ENCODE results near the gene MAML3. TPM values are rescaled to one million over a fixed set of nuclear protein-coding genes. Genes with fewer than 3 reads are reported as not detected.
A peak's percentile ranks its signal among the peaks of the same experiment; 100 is the strongest.

MAML3 gene
- total RNA-seq, 1 donor from 2014 or later = 4.0 TPM

DNA sequence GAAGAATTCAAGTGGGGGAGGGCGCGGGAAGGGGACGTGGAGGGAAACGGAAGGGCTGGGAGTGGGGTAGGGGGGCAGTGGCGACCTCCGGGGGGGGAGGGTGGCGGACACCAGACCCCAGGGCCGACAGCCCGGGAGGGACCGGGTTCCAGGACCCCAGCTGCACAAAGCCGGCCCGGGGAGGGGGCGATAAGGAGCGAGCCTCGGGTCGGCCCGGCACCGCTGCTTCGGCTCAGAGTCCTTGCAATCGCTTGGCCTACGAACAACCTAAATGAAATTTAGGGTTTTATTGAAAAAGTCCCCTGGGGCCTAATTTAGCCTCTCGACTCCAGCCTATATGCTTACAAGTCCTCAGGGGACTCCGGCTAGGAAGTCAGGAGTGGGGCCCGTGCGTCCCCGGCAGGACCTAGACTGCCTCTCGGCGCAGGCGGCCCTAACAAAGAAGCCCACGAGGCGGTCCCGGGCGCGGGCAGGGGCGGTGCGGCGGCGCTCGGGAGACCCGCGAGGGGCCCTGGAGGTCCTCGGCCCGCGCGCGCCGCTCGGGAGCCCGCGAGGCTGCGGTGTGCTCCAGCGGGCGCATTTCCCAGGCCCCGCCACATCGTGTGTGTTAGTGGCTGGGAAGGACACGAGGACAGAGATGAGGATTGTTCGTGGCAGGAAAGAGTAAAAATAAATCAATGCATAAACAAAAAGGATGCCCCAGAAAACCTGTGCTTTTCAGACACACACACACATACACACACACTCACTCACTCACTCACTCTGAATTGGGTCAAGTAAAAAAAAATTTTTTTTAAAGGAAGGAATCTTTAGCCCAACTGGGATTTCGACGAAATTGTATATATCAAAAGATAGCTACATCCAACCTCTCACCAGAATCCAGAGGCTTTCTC lies 418.4 kb downstream of the MAML3 start:
- DNase-seq (ENCODE audit: low read depth in 2 of 2) = peak; percentile 29 to 49

DNA sequence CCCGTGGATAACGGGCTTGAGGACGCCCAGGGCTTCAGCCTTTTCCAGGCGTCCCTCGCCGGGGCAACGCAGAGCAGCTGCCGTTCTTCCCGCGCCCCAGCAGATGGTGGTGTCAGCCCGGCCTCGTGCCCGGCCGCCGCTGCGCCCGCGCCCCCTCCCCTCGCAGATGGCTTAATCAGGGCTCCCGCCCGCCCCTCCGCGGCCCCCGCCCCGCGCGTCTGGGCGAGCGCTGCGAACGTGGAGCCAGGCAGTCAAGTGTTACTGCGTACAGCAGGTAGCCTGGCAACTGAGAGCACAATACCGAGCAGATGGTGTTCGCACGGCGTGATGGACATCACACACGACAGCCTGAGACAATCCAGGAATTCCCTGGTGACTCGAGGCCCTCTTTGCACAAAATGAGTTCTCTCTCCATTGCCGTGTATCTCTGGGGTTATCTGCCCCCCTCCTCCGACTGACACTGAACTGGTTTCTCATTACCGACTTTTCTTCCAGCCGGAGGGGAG lies 419.1 kb downstream of the MAML3 start:
- peak; percentile 95 for DNase-seq (ENCODE audit: low read depth in 2 of 2)

DNA sequence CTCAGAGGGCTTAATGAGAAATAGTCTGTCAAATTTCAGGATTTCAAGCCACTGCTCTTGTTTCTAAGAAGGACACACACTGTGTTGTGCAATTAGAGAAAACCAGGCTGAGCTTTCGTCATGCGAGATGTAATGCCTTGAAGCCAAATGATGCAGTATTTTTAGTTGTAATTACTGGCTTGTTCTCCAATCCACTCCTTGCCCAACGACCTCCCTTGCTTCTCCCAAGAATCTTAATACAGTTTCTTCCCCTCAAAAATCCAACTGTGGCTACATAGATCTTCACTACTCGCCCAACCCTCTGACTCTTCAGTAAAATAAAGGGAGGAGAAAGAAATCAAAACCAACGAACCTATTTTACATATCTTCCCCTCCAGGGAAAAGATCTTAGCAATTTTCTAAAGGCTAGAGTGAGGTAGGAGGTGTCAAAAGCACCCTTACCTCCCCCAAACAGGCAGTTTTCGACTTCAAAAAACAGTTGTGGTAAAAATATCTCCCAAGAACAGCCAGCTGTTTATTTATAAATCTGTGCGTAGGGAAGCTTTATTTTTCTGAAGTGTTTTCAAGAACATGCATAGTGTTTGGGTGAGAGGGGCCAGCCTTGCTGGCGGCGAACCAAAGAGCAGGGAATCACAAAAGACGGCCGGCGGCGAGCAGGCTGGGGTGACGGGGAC lies 419.6 kb downstream of the MAML3 start:
- no peak for DNase-seq (ENCODE audit: low read depth in 2 of 2)

DNA sequence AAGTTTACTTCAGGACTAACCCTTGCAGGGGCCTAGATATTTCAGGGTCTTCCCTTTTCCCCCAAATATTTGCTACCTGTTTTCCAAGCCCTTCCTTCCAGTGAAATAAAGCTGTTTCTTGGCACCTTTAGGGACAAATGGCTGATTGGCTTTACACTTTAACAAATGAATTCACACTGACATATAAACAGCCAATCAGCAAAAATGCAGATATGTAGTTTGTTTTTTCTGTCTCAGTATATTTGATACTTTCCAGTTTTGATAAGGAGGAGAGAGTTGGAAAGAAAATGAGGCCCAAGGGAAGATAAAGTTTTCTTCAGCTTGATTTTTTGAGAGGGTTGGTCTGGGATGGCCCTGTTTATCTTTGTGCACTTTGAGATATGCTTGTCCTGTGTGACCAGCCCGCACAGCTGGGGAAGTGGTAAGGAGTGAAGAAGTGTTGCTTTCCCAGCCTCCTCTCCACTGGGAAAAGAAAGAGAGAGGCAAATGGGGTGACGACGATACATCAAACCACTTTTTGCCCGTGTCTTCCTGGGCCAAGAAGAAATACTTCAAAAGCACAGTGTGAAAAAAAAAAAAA lies 420.9 kb downstream of the MAML3 start:
- DNase-seq (ENCODE audit: low read depth in 2 of 2) = no peak

DNA sequence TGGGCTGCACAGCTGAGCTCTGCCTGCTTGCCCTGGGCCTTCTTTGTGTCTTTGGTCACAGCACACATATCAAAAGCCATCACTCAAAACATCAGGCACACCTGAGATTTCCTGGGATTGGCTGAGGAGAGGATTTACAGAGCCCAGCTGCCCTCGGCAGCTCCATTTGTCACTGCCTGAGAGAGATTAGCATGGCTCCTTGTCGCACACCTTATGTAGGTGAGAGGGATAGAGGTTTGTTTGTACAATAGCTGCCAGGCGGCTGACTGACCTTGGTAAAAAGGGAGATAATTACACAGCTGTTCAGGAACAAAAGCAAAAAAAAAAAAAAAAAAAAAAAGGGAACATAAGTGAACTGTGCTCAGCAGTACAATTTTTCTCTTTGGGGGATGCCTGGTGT lies 425.1 kb downstream of the MAML3 start:
- no peak for DNase-seq (ENCODE audit: low read depth in 2 of 2)

DNA sequence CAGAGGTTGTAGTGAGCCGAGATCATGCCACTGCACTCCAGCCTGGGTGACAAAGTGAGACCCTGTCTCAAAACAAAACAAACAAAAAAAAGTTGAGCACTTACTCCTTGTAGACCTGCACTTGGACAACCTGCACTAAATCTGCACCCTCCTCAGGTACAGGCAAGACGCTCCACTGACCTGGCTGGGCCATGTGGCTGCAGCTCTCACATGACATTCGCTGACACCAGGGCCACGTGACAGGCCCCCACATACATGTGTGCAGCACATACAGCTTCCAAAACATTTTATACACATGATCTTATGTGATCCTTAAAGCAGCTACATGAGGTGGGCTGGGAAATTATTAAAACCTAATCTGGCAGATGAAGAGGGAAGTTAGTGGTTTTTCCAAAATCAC lies 425.8 kb downstream of the MAML3 start:
- no peak for DNase-seq (ENCODE audit: low read depth in 2 of 2)

DNA sequence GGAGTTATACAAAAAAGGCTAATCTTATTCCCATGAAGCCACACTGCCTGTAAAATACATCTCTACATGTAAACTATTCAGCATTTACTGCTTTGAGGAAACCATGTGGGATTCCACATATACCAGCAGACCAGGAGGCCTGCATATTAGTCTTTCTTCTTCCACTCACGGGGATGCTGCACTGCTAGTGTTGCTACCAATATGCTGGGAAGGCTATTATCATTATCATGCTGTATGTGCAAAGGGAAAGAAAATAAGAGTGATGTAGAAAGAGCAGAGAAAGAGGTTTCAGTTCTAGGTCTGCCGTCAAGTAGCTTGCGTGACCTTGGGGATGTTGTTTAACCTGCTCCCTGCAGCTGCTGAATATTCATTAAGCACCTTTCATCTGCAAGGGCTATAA lies 427.4 kb downstream of the MAML3 start:
- no peak for DNase-seq (ENCODE audit: low read depth in 2 of 2)

DNA sequence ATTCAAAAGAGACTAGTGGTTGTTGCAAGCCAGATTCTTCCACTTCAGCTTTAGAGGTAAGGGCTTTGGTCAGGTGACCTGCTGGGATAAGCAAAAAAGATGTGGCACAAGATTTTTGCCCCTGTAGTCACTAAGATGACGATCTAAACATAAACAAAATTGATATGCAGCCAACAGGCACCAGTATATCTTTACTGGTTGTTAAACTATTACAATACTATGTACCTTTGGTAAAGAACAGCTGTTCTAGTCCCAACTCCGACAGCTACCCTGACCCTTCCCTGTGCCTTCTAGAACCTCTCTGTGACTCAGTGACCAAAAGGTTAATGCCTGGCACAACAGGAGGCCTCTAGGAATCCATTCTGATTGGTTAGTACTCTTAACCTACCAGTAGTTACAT lies 428.7 kb downstream of the MAML3 start:
- DNase-seq (ENCODE audit: low read depth in 2 of 2) = no peak

DNA sequence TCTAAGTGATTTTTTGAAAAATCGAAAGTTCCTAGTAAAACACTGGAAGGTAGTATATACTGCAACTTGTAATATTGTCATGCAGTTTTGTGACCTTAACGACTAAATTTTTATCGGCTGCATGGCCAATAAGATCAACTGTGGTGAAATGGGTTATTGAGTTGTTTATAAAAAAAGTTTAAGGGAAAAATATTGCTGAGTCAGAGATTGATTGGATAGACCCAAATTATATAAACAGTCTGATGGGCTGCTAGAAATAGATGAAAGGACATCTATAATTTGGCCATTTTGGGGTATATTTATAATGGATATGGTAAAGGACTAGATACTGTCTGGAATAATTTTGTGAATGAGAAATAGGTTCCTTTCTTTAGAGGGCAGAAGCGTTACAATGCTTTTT lies 432.2 kb downstream of the MAML3 start:
- DNase-seq (ENCODE audit: low read depth in 2 of 2) = no peak

DNA sequence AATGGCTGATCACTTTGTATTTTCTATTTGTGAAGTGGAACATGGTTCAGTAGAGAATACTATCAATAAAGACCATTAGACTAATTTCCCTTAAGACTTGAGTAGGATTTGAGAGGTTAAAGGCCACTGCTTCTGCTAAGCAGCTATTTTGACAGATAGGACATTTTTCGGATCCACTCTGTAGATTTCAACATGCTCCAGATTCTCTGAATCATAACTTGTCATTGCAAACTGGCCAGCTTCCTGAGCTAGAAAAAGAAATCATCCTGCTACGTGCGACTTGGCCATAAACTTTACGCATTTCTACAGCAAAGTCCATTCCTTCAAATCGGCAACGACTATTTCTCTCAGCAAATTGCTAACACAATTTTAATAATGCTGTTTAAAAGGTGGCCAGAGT lies 433.2 kb downstream of the MAML3 start:
- no peak for DNase-seq (ENCODE audit: low read depth in 2 of 2)

DNA sequence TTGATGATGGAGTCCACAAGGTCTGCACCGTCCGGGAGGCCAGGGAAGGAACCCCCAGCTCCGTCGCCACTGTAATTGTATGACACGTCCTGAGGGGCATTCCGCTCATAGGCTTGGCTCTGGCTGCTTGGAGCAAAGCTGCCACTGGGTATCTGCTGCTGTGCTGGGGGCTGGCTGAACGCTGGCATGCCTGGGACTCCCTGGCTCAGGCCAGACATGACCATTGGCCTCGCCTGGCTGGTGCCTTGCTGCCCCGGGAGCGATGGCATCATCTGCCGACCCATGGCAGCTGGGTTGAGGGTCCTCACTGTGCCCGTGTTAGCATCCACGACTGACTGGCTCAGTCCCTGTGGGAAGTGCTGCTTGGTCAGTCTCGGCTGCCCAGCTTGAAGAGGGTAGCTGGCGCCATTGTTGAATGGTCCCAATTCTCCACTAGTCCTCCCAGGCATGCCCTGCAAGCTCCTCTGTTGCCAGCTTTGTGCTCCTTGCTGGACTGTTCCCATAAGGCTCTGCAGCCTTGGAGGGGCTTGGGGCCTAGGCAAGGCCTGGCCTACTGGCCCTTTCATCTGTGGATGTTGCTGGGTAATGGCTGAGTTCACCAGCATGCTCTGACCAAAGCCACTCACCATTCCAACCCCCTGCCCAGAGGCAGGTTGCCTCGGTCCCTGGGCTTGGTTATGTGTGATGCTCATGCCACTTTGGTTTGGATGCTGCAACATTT lies 434.4 kb downstream of the MAML3 start:
- no peak for DNase-seq (ENCODE audit: low read depth in 2 of 2)

DNA sequence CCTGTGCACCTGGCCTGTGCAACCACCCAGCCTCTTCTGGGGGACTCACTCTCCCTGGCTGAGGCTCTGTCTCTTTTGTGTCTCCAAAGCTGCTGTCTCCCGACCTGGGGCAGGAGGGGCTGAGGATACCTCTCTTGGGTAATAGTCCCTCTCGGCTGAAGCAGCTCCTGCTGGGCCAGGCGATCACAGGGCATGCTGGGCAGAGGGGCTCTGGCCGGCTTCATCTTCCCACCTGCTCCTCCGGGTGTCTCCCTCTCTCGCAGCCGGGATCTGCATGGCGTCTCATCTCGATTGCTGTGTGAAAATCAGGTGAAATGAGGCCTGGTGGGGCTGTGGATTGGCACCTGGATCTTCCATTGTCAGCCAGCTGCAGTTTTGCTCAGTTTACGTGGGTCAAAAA lies 435.2 kb downstream of the MAML3 start:
- no peak for DNase-seq (ENCODE audit: low read depth in 2 of 2)

DNA sequence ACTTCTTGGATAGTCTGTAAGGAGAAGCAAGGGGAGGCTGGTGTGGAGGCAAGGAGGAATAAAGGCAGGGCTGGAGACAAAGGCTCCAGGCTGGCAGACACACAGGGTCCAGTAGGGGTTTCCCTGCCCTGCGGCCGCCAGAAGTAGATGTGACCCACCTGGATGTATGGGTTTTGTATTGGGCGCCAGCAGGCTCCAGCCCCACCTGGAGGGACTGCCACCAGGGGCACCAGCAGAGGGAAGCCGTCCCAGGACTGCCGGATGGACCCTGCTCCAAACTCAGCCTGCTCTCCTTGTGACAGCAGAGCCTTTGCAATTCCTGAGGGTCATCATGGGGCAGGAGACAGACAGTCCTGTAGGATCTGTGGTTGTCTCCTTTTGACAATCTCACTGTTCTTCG lies 435.6 kb downstream of the MAML3 start:
- no peak for DNase-seq (ENCODE audit: low read depth in 2 of 2)

DNA sequence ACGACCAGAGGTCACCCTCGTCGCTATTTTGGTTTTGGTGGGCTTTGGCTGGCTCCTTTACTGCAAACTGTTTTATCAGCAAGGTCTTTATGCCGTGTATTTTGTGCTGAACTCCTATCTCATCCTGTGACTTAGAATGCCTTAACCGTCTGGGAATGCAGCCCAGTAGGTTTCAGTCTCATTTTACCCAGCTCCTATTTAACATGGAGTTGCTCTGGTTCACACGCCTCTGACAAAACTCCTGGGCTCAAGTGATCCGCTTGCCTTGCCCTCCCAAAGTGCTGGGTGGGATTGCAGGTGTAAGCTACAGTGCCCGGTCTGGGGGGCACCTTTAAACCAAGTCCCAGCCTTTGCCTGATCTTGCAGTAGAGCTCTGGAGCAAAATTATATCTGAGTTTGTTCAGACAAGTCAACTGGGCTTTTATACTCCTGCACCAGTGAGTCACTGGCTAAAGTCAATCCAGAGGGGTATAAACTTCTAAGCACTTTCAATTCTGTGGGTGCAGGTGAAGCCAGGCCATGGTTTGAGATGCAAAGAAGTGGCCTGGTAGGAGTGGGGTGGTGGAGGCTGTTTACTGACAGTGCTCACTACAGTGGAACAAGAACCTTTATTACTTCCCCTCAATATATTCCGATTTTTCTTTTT lies 438.1 kb downstream of the MAML3 start:
- DNase-seq (ENCODE audit: low read depth in 2 of 2) = peak in 1 of 2 donors; percentile 9

DNA sequence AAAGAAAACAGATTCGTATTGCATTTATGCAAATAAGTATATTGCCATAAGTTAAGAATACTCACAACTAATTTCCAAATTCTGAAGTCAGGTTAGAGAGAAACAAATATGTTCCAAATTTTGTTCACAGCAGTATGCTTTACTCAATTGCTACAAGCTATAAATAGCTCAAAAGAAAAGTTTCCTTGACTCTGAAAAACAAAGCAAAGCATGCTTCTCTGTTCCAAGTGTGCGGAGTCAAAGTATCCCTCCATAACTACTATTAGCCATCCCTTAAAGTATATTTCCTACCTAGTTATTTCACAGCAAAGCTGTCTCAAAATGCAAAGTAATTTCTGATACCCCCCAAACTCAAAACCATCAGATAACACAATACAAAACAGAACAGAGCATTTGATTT lies 441.1 kb downstream of the MAML3 start:
- DNase-seq (ENCODE audit: low read depth in 2 of 2) = no peak

DNA sequence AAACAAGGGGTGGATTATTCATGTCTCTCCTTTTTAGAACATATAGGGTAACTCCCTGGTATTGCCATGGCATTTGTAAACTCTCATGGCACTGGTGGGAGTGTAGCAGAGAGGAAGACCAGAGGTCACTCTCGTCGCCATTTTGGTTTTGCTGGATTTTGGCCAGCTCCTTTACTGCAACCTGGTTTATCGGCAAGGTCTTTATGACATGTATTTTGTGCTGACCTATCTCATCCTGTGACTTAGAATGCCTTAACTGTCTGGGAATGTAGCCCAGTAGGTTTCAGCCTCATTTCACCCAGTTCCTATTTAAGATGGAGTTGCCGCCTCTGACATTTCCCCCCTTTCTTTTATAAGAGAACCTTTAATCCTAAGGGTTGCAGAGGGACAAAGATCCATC lies 442.5 kb downstream of the MAML3 start:
- DNase-seq (ENCODE audit: low read depth in 2 of 2) = peak in 1 of 2 donors; percentile 22

DNA sequence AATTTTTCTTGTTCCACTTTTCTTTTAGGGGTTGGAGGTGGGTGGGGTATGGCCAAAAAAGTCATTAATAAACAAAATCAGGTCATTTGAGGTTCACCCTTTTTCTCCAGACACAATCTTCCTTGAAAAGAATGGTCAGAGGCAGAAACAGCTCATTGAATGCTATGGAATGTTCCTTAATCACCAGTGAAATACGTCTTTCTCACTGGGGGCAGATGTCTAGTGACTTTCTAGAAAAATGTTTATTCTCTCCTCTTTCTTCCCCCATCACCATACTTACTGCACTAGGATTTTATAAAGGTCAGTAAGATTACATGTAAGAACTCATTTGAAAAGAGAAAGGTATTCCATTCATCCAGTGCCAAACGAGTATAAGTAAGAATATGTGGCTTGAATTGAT lies 443.9 kb downstream of the MAML3 start:
- no peak for DNase-seq (ENCODE audit: low read depth in 2 of 2)

DNA sequence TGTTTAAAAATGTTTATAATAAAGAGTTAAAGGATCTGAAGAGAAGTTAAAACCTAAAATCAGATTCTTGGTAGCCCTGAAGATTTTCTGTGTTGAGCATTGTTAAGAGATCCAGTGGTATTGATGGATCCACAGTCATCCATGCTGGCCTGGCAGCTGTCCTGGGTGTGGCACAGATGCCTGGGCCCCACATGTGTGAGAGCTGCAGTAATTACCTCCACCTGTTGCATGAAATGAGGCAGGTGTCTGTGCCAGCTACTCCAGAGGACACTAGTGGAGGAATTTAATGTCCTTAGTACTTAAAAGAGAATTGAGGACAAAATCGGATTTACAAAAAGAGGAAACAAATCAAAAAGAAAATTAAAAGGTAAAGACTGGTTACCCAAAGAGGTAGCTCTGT lies 444.3 kb downstream of the MAML3 start:
- DNase-seq (ENCODE audit: low read depth in 2 of 2) = no peak

DNA sequence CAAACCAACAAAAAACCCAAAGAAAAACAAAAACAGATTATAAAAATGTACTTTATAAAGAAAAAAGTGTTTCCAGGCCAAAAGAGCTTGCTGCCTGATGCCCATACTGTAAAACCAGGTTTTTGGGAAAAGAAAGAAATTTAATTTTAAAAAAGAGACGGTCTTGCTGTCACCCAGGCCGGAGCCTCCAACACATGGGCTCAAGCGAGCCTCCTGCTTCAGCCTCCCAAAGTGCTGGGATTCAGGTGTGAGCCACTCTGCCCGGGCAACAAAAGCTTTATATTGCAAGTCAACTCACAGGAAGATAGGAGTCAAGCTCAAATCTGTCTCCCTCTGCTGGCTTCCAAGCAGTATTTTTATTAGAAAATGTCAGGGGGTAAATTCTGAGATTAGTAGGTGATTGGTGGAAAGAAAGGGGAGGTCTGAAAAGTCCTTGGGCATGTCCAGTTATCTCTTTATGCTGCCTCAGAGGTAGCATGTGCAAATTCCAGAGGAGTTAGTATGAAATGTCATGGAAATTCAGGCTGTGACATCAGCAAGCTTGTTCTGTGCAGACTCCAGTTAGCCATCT lies 449.0 kb downstream of the MAML3 start:
- DNase-seq (ENCODE audit: low read depth in 2 of 2) = peak; percentile 42 to 43

DNA sequence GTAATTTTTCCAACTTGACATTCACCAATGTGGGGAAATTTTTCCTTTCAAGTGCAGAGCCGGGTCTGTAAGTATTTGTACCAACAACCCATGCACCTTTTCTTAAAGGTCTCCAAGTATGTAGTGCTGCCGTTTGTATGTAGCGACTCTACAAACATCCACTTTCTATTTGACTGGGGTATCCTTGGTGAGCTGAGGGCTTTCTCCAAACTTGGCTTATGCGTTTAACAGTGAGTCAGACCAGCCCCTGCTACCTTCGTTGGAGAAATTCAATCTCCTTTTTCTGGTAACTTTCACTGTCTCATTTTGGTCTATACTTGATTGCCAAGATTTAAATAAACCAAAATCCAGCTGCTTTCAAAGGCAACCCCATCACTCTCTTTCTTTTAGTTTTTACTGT lies 453.4 kb downstream of the MAML3 start:
- no peak for DNase-seq (ENCODE audit: low read depth in 2 of 2)

All from lung microvascular endothelial cell (primary cell).